ENCODE measurements around the gene LIPC. TPM values are rescaled to one million over a fixed set of nuclear protein-coding genes. Genes with fewer than 3 reads are reported as not detected.

The LIPC gene
- total and polyA plus RNA-seq, 9 of the 15 experiments (the other 6 are each of a cell fraction or from before 2014, with no cell fraction given) = 0.07 to 0.41 (median 0.11) TPM; not detected in 2

DNA sequence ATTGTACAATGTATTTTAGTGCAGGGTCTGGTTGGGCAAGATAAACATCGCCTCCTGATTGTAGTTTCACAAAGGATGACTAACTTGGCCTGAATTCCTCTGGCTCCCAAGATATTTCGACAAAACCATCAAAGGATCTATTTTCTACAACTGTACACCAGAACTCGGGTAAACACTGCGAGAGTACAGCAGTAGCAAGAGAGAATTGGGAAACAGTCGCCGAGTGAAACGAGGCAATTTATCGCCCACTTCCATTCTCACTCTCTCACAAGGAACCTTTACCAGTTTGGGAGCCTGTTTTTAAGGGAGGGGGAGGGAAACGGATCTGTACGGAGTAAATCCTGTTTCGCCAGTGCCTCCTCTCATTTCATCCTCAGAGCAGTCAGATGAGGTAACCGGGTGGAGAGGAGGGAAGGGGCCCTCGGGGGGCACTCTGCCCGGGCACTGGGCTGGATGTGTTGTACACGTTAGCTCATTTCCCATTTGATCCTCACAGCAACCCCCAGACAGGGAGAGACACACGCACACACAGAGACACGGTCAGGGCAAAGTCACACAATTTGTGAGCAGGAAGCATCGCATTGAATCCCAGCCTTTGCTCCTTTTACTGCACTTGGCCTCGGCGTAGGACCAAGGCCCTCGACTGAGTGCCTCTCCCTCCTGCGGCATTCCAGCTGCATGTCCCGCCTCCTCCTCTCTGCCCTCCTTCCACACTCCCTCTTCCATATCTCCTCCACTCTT is 120.1 kb downstream of the LIPC start (continued):
- TF ChIP-seq, protein P1, sequence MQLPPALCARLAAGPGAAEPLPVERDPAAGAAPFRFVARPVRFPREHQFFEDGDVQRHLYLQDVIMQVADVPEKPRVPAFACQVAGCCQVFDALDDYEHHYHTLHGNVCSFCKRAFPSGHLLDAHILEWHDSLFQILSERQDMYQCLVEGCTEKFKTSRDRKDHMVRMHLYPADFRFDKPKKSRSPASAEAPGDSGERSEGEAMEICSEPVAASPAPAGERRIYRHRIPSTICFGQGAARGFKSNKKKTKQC (CRISPR knock-in tag; IDR thresholded peaks at IDR 0.05) = no peak
- TF ChIP-seq MBD2 (IDR thresholded peaks at IDR 0.05; ENCODE audit: borderline replicate concordance, low read depth) (no peak), SMARCE1 (IDR thresholded peaks at IDR 0.05) (peak; percentile 79), MEIS2 (IDR thresholded peaks at IDR 0.05; ENCODE audit: partially characterized antibody) (no peak), NCOA1 (IDR thresholded peaks at IDR 0.05; ENCODE audit: low read depth) (no peak), E2F3 (CRISPR knock-in tag; IDR thresholded peaks at IDR 0.05) (no peak), ZNF584 (CRISPR knock-in tag; IDR thresholded peaks at IDR 0.05; ENCODE audit: low read depth) (peak; percentile 33; the same call in 1 of the 2 replicates), POLR3A (IDR thresholded peaks at IDR 0.05; ENCODE audit: borderline replicate concordance, extremely low read depth, insufficient read depth, insufficient read length) (no peak), PML (IDR thresholded peaks at IDR 0.05; ENCODE audit: low read length) (peak; percentile 51; the same call in 1 of the 2 replicates), HSF4 (CRISPR knock-in tag; IDR thresholded peaks at IDR 0.05; ENCODE audit: borderline replicate concordance) (no peak), FOXA3 (CRISPR knock-in tag; conservative IDR thresholded peaks at IDR 0.05 in 1 of 2, IDR thresholded peaks at IDR 0.05 in 1 of 2) (no peak), NBN (IDR thresholded peaks at IDR 0.05; ENCODE audit: low read depth) (no peak), ZZZ3 (IDR thresholded peaks at IDR 0.05) (no peak), FOXJ3 (CRISPR knock-in tag; IDR thresholded peaks at IDR 0.05) (no peak), ZNF12 (CRISPR knock-in tag; IDR thresholded peaks at IDR 0.05) (no peak)
- TF ChIP-seq, protein P2, sequence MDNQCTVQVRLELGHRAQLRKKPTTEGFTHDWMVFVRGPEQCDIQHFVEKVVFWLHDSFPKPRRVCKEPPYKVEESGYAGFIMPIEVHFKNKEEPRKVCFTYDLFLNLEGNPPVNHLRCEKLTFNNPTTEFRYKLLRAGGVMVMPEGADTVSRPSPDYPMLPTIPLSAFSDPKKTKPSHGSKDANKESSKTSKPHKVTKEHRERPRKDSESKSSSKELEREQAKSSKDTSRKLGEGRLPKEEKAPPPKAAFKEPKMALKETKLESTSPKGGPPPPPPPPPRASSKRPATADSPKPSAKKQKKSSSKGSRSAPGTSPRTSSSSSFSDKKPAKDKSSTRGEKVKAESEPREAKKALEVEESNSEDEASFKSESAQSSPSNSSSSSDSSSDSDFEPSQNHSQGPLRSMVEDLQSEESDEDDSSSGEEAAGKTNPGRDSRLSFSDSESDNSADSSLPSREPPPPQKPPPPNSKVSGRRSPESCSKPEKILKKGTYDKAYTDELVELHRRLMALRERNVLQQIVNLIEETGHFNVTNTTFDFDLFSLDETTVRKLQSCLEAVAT (IDR thresholded peaks at IDR 0.05) = no peak
- TF ChIP-seq, protein P3, sequence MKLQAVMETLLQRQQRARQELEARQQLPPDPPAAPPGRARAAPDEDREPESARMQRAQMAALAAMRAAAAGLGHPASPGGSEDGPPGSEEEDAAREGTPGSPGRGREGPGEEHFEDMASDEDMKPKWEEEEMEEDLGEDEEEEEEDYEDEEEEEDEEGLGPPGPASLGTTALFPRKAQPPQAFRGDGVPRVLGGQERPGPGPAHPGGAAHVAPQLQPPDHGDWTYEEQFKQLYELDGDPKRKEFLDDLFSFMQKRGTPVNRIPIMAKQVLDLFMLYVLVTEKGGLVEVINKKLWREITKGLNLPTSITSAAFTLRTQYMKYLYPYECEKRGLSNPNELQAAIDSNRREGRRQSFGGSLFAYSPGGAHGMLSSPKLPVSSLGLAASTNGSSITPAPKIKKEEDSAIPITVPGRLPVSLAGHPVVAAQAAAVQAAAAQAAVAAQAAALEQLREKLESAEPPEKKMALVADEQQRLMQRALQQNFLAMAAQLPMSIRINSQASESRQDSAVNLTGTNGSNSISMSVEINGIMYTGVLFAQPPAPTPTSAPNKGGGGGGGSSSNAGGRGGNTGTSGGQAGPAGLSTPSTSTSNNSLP (IDR thresholded peaks at IDR 0.05; ENCODE audit: borderline replicate concordance, low read depth, low read length) = no peak
- TF ChIP-seq, protein P4, sequence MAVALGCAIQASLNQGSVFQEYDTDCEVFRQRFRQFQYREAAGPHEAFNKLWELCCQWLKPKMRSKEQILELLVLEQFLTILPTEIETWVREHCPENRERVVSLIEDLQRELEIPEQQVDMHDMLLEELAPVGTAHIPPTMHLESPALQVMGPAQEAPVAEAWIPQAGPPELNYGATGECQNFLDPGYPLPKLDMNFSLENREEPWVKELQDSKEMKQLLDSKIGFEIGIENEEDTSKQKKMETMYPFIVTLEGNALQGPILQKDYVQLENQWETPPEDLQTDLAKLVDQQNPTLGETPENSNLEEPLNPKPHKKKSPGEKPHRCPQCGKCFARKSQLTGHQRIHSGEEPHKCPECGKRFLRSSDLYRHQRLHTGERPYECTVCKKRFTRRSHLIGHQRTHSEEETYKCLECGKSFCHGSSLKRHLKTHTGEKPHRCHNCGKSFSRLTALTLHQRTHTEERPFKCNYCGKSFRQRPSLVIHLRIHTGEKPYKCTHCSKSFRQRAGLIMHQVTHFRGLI (CRISPR knock-in tag; IDR thresholded peaks at IDR 0.05) = no peak
- TF ChIP-seq, protein P5, sequence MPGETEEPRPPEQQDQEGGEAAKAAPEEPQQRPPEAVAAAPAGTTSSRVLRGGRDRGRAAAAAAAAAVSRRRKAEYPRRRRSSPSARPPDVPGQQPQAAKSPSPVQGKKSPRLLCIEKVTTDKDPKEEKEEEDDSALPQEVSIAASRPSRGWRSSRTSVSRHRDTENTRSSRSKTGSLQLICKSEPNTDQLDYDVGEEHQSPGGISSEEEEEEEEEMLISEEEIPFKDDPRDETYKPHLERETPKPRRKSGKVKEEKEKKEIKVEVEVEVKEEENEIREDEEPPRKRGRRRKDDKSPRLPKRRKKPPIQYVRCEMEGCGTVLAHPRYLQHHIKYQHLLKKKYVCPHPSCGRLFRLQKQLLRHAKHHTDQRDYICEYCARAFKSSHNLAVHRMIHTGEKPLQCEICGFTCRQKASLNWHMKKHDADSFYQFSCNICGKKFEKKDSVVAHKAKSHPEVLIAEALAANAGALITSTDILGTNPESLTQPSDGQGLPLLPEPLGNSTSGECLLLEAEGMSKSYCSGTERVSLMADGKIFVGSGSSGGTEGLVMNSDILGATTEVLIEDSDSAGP (CRISPR knock-in tag; IDR thresholded peaks at IDR 0.05) = no peak
- TF ChIP-seq, protein P6, sequence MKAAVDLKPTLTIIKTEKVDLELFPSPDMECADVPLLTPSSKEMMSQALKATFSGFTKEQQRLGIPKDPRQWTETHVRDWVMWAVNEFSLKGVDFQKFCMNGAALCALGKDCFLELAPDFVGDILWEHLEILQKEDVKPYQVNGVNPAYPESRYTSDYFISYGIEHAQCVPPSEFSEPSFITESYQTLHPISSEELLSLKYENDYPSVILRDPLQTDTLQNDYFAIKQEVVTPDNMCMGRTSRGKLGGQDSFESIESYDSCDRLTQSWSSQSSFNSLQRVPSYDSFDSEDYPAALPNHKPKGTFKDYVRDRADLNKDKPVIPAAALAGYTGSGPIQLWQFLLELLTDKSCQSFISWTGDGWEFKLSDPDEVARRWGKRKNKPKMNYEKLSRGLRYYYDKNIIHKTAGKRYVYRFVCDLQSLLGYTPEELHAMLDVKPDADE (conservative IDR thresholded peaks at IDR 0.05; ENCODE audit: control insufficient read depth, low read depth, low read length) = no peak
